Liver (tissue), 9 donors: ENCODE results near the gene PRR36. TPM values are rescaled to one million over a fixed set of nuclear protein-coding genes. Genes with fewer than 3 reads are reported as not detected.

Source experiments
- DNase-seq: peaks from one replicate; pipeline ENCODE4 v3.0.0-alpha.2; 2017; ENCODE audit warnings: low spot score
- H3K27ac ChIP-seq, 2 donors: one replicate each; pipeline ENCODE4 v1.7.0; 2013; ENCODE audit warnings: inconsistent platforms in 2 of 2, low read length in 2 of 2, control low read depth in 1 of 2, low read depth in 1 of 2, mild to moderate bottlenecking in 1 of 2
- H3K27me3 ChIP-seq, 4 donors: one replicate each; pipeline versions ENCODE4 v1.6.1 to v1.7.0; 2013; ENCODE audit warnings: low read length in 3 of 4, inconsistent platforms in 1 of 4, mild to moderate bottlenecking in 1 of 4, moderate library complexity in 1 of 4; ENCODE audit not compliant: control insufficient read depth in 4 of 4, insufficient read depth in 4 of 4
- H3K36me3 ChIP-seq, 4 donors: one replicate each; pipeline versions ENCODE4 v1.6.1 to v1.7.0; 2013; ENCODE audit warnings: low read length in 3 of 4, mild to moderate bottlenecking in 3 of 4, low read depth in 1 of 4, moderate library complexity in 1 of 4; ENCODE audit not compliant: control insufficient read depth in 4 of 4, insufficient read depth in 3 of 4
- H3K4me1 ChIP-seq, 4 donors: one replicate each; pipeline versions ENCODE4 v1.6.1 to v1.7.0; 2013; ENCODE audit warnings: low read length in 3 of 4, mild to moderate bottlenecking in 3 of 4, moderate library complexity in 1 of 4; ENCODE audit not compliant: control insufficient read depth in 4 of 4, insufficient read depth in 4 of 4
- H3K4me3 ChIP-seq, 3 donors: one replicate each; pipeline versions ENCODE4 v1.6.1 to v1.7.0; 2013; ENCODE audit warnings: low read length in 3 of 3, control low read depth in 1 of 3, low read depth in 1 of 3, mild to moderate bottlenecking in 1 of 3
- H3K9ac ChIP-seq, 2 donors: one replicate each; pipeline ENCODE4 v1.7.0; 2013; ENCODE audit warnings: low read length in 2 of 2, mild to moderate bottlenecking in 2 of 2, moderate library complexity in 2 of 2, control low read depth in 1 of 2, low read depth in 1 of 2
- H3K9me3 ChIP-seq, 4 donors: one replicate each; pipeline versions ENCODE4 v1.6.1 to v1.7.0; 2013; ENCODE audit warnings: low read length in 3 of 4; ENCODE audit not compliant: control insufficient read depth in 4 of 4
- FOXA1 ChIP-seq: IDR thresholded peaks from 2 replicates; pipeline ENCODE4 v1.6.1; 2016; ENCODE audit warnings: antibody characterized with exemption
- FOXA2 ChIP-seq: IDR thresholded peaks from 2 replicates; pipeline ENCODE4 v1.6.1; 2016; ENCODE audit warnings: antibody characterized with exemption
- GABPA ChIP-seq, 2 donors: IDR thresholded peaks in 1 of 2; conservative IDR thresholded peaks in 1 of 2; 2 replicates each; pipeline ENCODE4 v1.6.1; 2016; ENCODE audit warnings: antibody characterized with exemption in 2 of 2, mild to moderate bottlenecking in 1 of 2, moderate library complexity in 1 of 2
- HNF4G ChIP-seq: IDR thresholded peaks from 2 replicates; pipeline ENCODE4 v1.6.1; 2016; ENCODE audit warnings: antibody characterized with exemption
- MAX ChIP-seq: IDR thresholded peaks from 2 replicates; pipeline ENCODE4 v1.6.1; 2016; ENCODE audit warnings: antibody characterized with exemption
- NR2F2 ChIP-seq: IDR thresholded peaks from 2 replicates; pipeline ENCODE4 v1.6.1; 2016; ENCODE audit warnings: antibody characterized with exemption
- RAD21 ChIP-seq, 2 donors: IDR thresholded peaks; 2 replicates each; pipeline ENCODE4 v1.6.1; 2016; ENCODE audit warnings: antibody characterized with exemption in 2 of 2, mild to moderate bottlenecking in 2 of 2
- REST ChIP-seq: IDR thresholded peaks from 2 replicates; pipeline ENCODE4 v1.6.1; 2016; ENCODE audit warnings: antibody characterized with exemption, mild to moderate bottlenecking
- SP1 ChIP-seq: IDR thresholded peaks from 2 replicates; pipeline ENCODE4 v1.6.1; 2018; ENCODE audit warnings: antibody characterized with exemption, mild to moderate bottlenecking
- TAF1 ChIP-seq: conservative IDR thresholded peaks from 2 replicates; pipeline ENCODE4 v1.6.1; 2016; ENCODE audit warnings: antibody characterized with exemption, mild to moderate bottlenecking
- YY1 ChIP-seq: IDR thresholded peaks from 2 replicates; pipeline ENCODE4 v1.6.1; 2016; ENCODE audit warnings: antibody characterized with exemption, mild to moderate bottlenecking
- ZBTB33 ChIP-seq: IDR thresholded peaks from 2 replicates; pipeline ENCODE4 v1.6.1; 2016; ENCODE audit warnings: antibody characterized with exemption
- WGBS: extraction: QIAGEN DNeasy Blood & Tissue Kit; methylation state at CpG from one replicate; pipeline ENCODE4 v1.1.7; 2013; 5-methylcytosine and 5-hydroxymethylcytosine counted together
- polyA plus RNA-seq, 2 donors: library from polyadenylated mRNA; stranded (reverse) in 1 of 2; unstranded in 1 of 2; fragments of 200-250 nt in 1 of 2; fragments of >200 nt in 1 of 2; fragmentation: Nextera tagmentation in 1 of 2; extraction: Ambion mirVana in 1 of 2; gene quantifications; one replicate each; pipeline versions ENCODE4 v1.2.1 to v1.2.3, GENCODE V29; 2013 to 2015
- total RNA-seq, 2 donors: library from RNA; depleted of rRNA; stranded (reverse); fragments of >200 nt; gene quantifications; one replicate each; pipeline ENCODE4 v1.2.3, GENCODE V29; 2014
- donor health status: healthy.
- donor health status: healthy.
- donor health status: healthy.
- donor health status: healthy.
- donor health status: healthy.

PRR36 gene
- total and polyA plus RNA-seq, 4 donors, result 0.02 to 0.03 TPM; not detected in 2

- WGBS, result 89% methylated on average over 16 of the region's 16 CpGs
- Histone ChIP-seq H3K27ac (no peak overlapping the region), H3K4me1 (peaks cover 0 to 13% (median 6%) of the 10 kb centered on the region in 4 donors), H3K27me3 (no peaks in the 10 kb centered on the region), H3K9ac (no peak overlapping the region), H3K4me3 (no peak overlapping the region), H3K9me3 (no peaks in the 10 kb centered on the region), H3K36me3 (no peaks in the 10 kb centered on the region)
- TF ChIP-seq HNF4G (no peak), FOXA1 (no peak), NR2F2 (no peak), YY1 (no peak), TAF1 (no peak), SP1 (no peak), RAD21 (IDR thresholded peaks at IDR 0.05) (no peak), MAX (no peak), REST (no peak), FOXA2 (no peak), GABPA (IDR thresholded peaks at IDR 0.05 in 1 of 2, conservative IDR thresholded peaks at IDR 0.05 in 1 of 2) (no peak), ZBTB33 (no peak)
- DNase-seq, result no peak
These were observed 13.4 kb upstream of the PRR36 start for GRCh38 chr19:7887408-7888144.

GRCh38 chr19:7885818-7886217, 11.6 kb upstream of the PRR36 start:
- WGBS, result 92% methylated on average over 8 of the region's 8 CpGs
- TF ChIP-seq NR2F2, result no peak
- TF ChIP-seq REST, result no peak
- no peak for TF ChIP-seq MAX
- TF ChIP-seq HNF4G, result no peak
- no peak for TF ChIP-seq TAF1
- no peak for TF ChIP-seq ZBTB33
- no peak for DNase-seq

More at GRCh38 chr19:7885818-7886217, 11.6 kb upstream of the PRR36 start:
- H3K4me3 ChIP-seq, result no peak overlapping the region
- no peak overlapping the region for H3K9ac ChIP-seq
- no peaks in the 10 kb centered on the region for H3K36me3 ChIP-seq
- H3K9me3 ChIP-seq, result no peaks in the 10 kb centered on the region
- H3K4me1 ChIP-seq, result peaks cover 0 to 13% (median 6%) of the 10 kb centered on the region in 4 donors
- H3K27me3 ChIP-seq, result no peaks in the 10 kb centered on the region
- H3K27ac ChIP-seq, result no peak overlapping the region
